Bone marrow (tissue), 2 donors: ENCODE data around the gene DUSP3.
"Not testable (repeated sequence)": the region's sequence is repeated elsewhere in the genome, so short reads cannot be mapped to it uniquely, and the experiment has no call there.

ENCODE experiments used
- DNase-seq, 2 donors: peaks; one replicate each; lab custom pipeline; 2025; lab: John Stamatoyannopoulos, UW

DUSP3 gene

GRCh38 chr17:43800736-43801135 is 22.0 kb upstream of the DUSP3 start:
- no peak for DNase-seq

- DNase-seq, result no peak
Observed at GRCh38 chr17:43799047-43799446, 20.3 kb upstream of the DUSP3 start.

DNA sequence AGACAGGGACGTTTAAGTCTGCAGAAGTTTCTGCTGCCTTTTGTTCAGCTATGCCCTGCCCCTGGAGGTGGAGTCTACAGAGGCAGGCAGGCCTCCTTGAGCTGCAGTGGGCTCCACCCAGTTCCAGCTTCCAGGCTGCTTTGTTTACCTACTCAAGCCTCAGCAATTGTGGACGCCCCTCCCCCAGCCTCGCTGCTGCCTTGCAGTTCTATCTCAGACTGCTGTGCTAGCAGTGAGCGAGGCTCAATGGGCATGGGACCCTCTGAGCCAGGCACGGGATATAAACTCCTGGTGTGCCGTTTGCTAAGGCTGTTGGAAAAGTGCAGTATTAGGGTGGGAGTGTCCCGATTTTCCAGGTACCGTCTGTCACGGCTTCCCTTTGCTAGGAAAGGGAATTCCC is 19.2 kb upstream of the DUSP3 start:
- DNase-seq, result not testable (repeated sequence)

- not testable (repeated sequence) for DNase-seq
Observed at GRCh38 chr17:43792668-43793067, 13.9 kb upstream of the DUSP3 start.

GRCh38 chr17:43791589-43791988 is 12.8 kb upstream of the DUSP3 start:
- DNase-seq, result no peak

GRCh38 chr17:43790311-43790940 is 11.6 kb upstream of the DUSP3 start:
- DNase-seq, result no peak

DNA sequence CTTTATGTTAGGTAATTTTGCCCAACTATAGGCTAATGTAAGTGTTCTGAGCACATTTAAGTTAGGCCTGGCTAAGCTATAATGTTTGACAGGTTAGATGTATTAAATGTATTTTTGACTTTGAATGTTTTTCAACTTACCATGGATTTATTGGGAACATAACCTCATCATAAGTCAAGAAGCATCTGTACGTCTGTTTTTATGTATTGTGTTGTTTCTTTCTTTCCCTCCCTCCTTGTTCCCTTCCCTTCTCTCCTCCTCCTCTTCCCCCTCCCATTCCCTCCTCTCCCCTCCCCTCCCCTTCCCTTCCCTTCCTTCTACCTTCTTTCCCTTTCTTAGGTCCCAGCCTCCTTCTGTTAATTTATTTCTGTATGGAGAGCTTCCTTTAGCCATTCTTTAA is 10.7 kb upstream of the DUSP3 start:
- no peak for DNase-seq

- DNase-seq, result no peak
Observed at GRCh38 chr17:43788540-43788939, 9.8 kb upstream of the DUSP3 start.

GRCh38 chr17:43787728-43788127 is 9.0 kb upstream of the DUSP3 start:
- DNase-seq, result no peak

GRCh38 chr17:43784628-43785101 is 5.9 kb upstream of the DUSP3 start:
- no peak for DNase-seq

GRCh38 chr17:43784068-43784467 is 5.3 kb upstream of the DUSP3 start:
- no peak for DNase-seq

DNA sequence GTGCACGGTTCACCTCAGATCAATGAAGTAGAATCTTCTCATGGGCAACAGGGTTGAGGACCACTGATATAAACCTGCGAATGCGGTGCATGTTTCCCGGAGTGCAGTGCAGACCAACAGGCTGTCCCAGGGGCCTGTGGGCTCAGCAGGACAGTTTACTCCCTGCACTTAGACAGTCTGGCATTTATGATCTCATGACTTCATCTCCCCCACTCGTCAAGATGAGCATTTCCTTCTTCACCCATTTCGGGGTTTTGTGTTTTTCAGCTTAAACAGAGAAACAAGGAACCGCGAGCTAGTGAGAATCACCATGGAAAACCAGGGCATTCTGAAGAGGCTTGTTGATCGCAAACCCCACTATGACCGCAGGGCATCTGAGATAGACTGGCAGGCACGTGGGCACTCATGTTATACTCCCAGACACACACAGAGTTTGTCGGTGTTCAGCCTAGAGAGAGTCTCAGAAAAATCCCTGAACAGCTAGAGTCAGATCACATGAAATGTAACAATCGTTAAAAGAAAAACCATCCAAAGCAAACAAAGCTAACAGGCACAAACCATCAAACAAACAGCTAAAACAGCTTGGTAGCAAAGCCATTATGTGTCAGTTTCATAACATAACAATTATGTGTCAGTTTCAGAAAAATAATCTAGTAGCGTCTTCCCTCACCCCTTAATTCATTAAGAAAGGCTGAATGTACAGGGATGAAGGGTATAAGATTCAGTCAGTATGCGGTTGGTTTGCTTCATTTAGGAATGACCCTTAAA is 4.3 kb upstream of the DUSP3 start:
- DNase-seq, result no peak

DNA sequence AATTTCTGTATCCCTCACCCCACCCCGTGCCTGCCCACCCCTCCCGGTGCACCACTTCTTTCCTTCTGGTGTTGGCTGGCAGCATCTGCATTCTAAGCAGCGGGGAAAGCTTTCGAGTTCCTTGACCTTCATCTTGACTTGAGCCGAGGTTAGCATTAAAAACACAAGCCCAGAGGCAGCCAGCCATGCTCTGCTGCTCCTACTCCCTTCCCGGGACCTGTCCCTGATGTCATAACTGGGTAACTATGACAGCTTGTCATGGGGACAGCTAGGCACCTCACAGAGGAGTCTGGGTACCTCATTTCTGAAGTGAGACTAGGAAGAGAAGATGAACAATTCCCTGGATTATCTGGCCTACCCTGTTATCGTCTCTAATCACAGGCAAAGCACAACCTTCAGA is 1.4 kb upstream of the DUSP3 start, which contains the start of gene CFAP97D1:
Gene CFAP97D1, plus strand, starts transcription at position 301 of the 400 bp plus-strand sequence. Its CDS starts 28 bp downstream, at position 329.
- no peak for DNase-seq

DNA sequence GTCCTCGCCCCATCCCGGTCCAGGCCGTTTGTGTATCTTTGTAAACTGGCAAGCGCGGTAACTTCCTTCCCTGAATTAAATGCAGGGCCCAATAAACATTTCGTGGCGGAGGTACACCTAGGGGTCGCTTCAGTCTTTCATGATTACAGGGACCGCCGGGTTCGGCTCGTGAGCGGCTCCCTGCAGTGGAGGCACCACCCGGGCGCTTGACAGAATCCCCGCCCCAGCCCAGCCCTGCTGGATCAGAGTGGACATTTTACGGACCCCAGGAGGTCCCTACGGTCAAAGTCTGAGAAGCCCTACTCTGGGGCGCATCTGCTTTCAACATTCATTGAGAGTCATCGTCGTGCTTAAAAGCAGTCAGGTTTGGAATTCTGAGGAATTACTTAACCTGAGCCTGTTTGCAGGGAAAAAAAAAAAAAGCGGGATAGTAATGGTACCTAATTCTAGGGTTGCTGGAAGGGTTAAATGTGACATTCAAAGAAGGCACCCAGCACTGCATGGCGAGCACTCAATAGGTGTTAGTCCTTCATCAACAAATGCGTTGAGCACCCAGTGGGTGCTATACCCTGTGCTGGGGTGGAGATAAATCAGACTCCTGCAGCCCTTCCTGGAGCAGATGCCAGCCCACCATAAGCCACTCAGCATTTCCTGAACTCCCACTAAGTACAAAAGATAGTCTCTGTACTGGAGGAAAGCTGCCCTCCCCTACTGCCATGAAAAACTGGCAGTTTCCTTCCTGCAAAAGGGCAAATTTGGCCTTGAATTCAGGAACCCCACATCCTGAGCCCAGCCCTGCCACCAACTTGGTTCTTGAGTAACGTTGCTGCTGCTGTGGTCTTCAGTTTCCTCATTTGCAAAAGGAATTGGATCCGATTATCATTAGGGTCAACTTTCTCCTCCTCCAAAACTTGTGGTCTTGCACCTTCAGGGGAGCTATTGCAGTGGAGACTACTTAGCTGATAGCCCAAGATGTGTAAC is 658 bp upstream of the DUSP3 start:
- DNase-seq, result no peak

- no peak for DNase-seq
Observed at GRCh38 chr17:43774304-43775250, 4.2 kb downstream of the DUSP3 start.

GRCh38 chr17:43772877-43773648 is 5.7 kb downstream of the DUSP3 start:
- peak; percentile 29 to 88 for DNase-seq

- no peak for DNase-seq
Observed at GRCh38 chr17:43771463-43771862, 7.3 kb downstream of the DUSP3 start.

DNA sequence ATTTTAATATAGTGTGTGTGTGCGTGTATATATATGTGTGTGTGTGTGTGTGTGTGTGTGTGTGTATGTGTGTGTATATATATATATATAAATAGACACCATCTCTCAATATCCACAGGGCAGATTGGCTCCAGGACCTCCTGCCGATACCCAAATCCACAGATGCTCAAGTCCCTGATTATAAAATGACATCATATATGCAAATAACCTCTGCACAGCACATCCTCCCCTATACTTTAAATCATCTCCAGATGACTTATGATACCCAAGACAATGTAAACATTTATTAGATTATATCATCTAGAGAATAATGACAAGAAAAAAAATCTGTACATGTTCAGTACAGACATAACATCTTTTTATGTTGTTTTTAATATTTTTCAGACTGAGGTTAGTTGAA is 7.8 kb downstream of the DUSP3 start:
- no peak for DNase-seq

DNA sequence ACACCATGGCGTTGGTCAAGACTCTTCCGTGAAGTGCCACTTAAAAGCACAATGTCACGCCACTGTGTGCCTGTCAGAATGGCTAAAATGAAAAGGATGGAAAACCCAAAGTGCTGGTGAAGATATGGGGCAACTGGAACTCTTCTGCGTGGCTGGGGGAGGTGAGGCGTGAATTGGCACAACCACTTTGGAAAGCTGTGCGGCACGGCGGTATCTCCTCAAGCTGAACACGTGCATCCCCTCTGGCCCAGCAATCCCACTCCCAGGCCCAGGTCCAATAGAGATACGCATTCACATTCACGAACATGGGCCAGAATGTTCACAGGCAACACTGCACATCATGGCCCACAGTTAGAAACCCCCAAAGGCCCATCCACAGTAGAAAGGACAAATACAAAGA is 8.9 kb downstream of the DUSP3 start:
- DNase-seq, result no peak

DNA sequence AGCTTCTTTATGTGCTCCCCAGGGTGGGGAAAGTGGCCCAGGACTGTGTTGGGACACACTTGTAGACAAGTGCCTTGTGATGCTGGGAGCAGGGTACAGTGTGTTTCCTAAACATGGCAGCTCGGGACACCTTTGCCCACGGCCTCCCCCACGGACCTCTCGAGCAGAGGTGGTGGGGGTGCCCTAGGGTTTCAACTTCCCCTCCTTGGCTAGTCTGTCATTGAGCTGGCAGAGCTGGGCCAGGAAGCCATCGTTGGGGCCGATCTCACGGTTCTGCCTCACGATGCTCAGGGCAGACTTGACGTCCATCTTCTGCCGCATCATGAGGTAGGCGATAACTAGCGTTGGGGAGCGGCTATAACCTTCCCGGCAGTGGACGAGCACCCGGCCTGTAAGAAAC is 9.4 kb downstream of the DUSP3 start:
- DNase-seq, result no peak
